Measurements from ENCODE around the gene GLG1.

GRCh38 chr16:74654536-74655050 is 47.7 kb upstream of the GLG1 start:
- no peak for TF ChIP-seq CTCF (IDR thresholded peaks at IDR 0.05; ENCODE audit: low read depth, low read length, missing input control)
- no peak for TF ChIP-seq GABPA (IDR thresholded peaks at IDR 0.05 in 1 of 2, conservative IDR thresholded peaks at IDR 0.05 in 1 of 2)
